PC-9 (cell line): Measurements from ENCODE around the gene CMSS1. TPM values are rescaled to one million over a fixed set of nuclear protein-coding genes. Genes with fewer than 3 reads are reported as not detected.

ENCODE experiments used
- BruUV-seq: library from RNA; stranded (reverse); fragments of 400-500 nt; replicated peaks from 2 replicates; lab custom pipeline; 2021; lab: Mats Ljungman, UMichigan
- CTCF ChIA-PET: fragments of 300-600 bp; sonication (Branson Sonifier 250); formaldehyde crosslinking; loops from one replicate; lab custom pipeline; 2022; ENCODE audit warnings: antibody characterized with exemption; lab: Charles Lee
- POLR2A ChIA-PET: fragments of 300-600 bp; sonication (Branson Sonifier 250); formaldehyde crosslinking; loops from one replicate; lab custom pipeline; 2022; ENCODE audit warnings: antibody characterized with exemption; ENCODE audit not compliant: unreplicated experiment; lab: Charles Lee
- DNase-seq, 2 experiments: peaks; one replicate each; pipeline versions ENCODE4 v3.0.0 to v3.0.0-alpha.2; 2015 to 2022; ENCODE audit warnings: mixed read lengths in 1 of 2
- H2AFZ ChIP-seq: fragments of 200-600 bp; sonication (generic); 2 replicates; pipeline ENCODE4 v1.8.1; 2017; ENCODE audit warnings: antibody characterized with exemption
- H3F3A ChIP-seq: fragments of 200-600 bp; sonication (generic); 2 replicates; pipeline ENCODE4 v1.8.1; 2017; ENCODE audit warnings: antibody characterized with exemption, mild to moderate bottlenecking, low read depth; ENCODE audit not compliant: insufficient read depth
- H3K27ac ChIP-seq: fragments of 200-600 bp; sonication (generic); 2 replicates; pipeline ENCODE4 v1.6.1; 2016; ENCODE audit warnings: mixed run types
- H3K27me3 ChIP-seq: fragments of 200-600 bp; sonication (generic); 2 replicates; pipeline ENCODE4 v1.6.1; 2016; ENCODE audit warnings: low read depth, mixed run types; ENCODE audit not compliant: insufficient read depth
- H3K36me3 ChIP-seq: fragments of 200-600 bp; sonication (generic); 2 replicates; pipeline ENCODE4 v1.6.1; 2016; ENCODE audit warnings: low read depth, mixed run types
- H3K4me1 ChIP-seq: fragments of 200-600 bp; sonication (generic); replicated peaks from 2 replicates; pipeline ENCODE4 v1.6.1; 2016; ENCODE audit warnings: mixed run types; ENCODE audit not compliant: insufficient read depth
- H3K4me2 ChIP-seq: fragments of 200-600 bp; sonication (generic); 2 replicates; pipeline ENCODE4 v1.6.1; 2017; ENCODE audit warnings: mixed run types
- H3K4me3 ChIP-seq: fragments of 200-600 bp; sonication (generic); 2 replicates; pipeline ENCODE4 v1.6.1; 2016; ENCODE audit warnings: mixed run types
- H3K79me2 ChIP-seq: fragments of 200-600 bp; sonication (generic); 2 replicates; pipeline ENCODE4 v1.6.1; 2017; ENCODE audit warnings: low read depth, mixed run types
- H3K9me2 ChIP-seq: fragments of 200-600 bp; sonication (generic); 2 replicates; pipeline ENCODE4 v1.8.1; 2017; ENCODE audit warnings: mild to moderate bottlenecking; ENCODE audit not compliant: insufficient read depth
- H3K9me3 ChIP-seq: fragments of 200-600 bp; sonication (generic); 2 replicates; pipeline ENCODE4 v1.8.1; 2016; ENCODE audit warnings: low read depth; ENCODE audit not compliant: insufficient read depth
- H4K20me1 ChIP-seq: fragments of 200-600 bp; sonication (generic); 2 replicates; pipeline ENCODE4 v1.8.1; 2017; ENCODE audit not compliant: insufficient read depth
- CTCF ChIP-seq: fragments of 200-600 bp; sonication (generic); conservative IDR thresholded peaks from 2 replicates; pipeline ENCODE4 v1.6.1; 2017; ENCODE audit warnings: mixed run types, antibody characterized with exemption, mild to moderate bottlenecking, moderate library complexity
- EZH2 ChIP-seq: fragments of 200-600 bp; sonication (generic); IDR thresholded peaks from 2 replicates; pipeline ENCODE4 v1.8.0; 2017; ENCODE audit warnings: antibody characterized with exemption, low read depth
- intact Hi-C: fragments of 100-400 bp; cut with micrococcal nuclease; formaldehyde crosslinking; loops from one replicate; pipeline ENCODE4 v1.10.0; 2022; ENCODE audit not compliant: unreplicated experiment
- total RNA-seq: library from RNA; stranded (reverse); gene quantifications from 2 replicates; pipeline ENCODE4 v1.2.3, GENCODE V29; 2021

CMSS1 gene
- total RNA-seq, 1 experiment from 2014 or later, result 98.9 TPM

GRCh38 chr3:100140976-100141375 is 323.3 kb downstream of the CMSS1 start:
- Histone ChIP-seq H3K9me2 (no peaks in the 10 kb centered on the region), H3K27me3 (no peaks in the 10 kb centered on the region), H3K4me1 (no peaks in the 10 kb centered on the region), H3K4me2 (no peak overlapping the region), H2AFZ (no peak overlapping the region), H3K79me2 (no peaks in the 10 kb centered on the region), H4K20me1 (no peaks in the 10 kb centered on the region), H3F3A (no peaks in the 10 kb centered on the region; the same call in 1 of the 2 replicates), H3K36me3 (no peaks in the 10 kb centered on the region), H3K27ac (no peak overlapping the region), H3K4me3 (no peak overlapping the region), H3K9me3 (peaks cover 15% of the 10 kb centered on the region; the same call in 1 of the 2 replicates)
- POLR2A ChIA-PET, result no interaction called here
- BruUV-seq, result no TSS peak
- CTCF ChIA-PET, result no interaction called here
- intact Hi-C loops, result no loop called here
- no peak for TF ChIP-seq CTCF
- TF ChIP-seq EZH2, result no peak
- DNase-seq, result no peak

GRCh38 chr3:100141586-100141985 is 323.9 kb downstream of the CMSS1 start:
- DNase-seq, result no peak
- TF ChIP-seq EZH2 (no peak), CTCF (no peak)
- Histone ChIP-seq H3K4me1 (no peaks in the 10 kb centered on the region), H3K27ac (no peak overlapping the region), H3F3A (no peaks in the 10 kb centered on the region; the same call in 1 of the 2 replicates), H3K27me3 (no peaks in the 10 kb centered on the region), H3K9me3 (peaks cover 15% of the 10 kb centered on the region; the same call in 1 of the 2 replicates), H3K36me3 (no peaks in the 10 kb centered on the region), H3K4me2 (no peak overlapping the region), H3K9me2 (no peaks in the 10 kb centered on the region), H3K4me3 (no peak overlapping the region), H2AFZ (no peak overlapping the region), H4K20me1 (no peaks in the 10 kb centered on the region), H3K79me2 (no peaks in the 10 kb centered on the region)
- CTCF ChIA-PET, result no interaction called here
- POLR2A ChIA-PET, result no interaction called here
- intact Hi-C loops, result no loop called here
- no TSS peak for BruUV-seq

GRCh38 chr3:100144255-100144866 is 326.7 kb downstream of the CMSS1 start:
- TF ChIP-seq EZH2, result no peak
- Histone ChIP-seq H3F3A (no peaks in the 10 kb centered on the region; the same call in 1 of the 2 replicates), H3K9me3 (peaks cover 15% of the 10 kb centered on the region; the same call in 1 of the 2 replicates), H3K9me2 (no peaks in the 10 kb centered on the region), H3K27ac (no peak overlapping the region), H3K4me2 (no peak overlapping the region), H2AFZ (no peak overlapping the region), H3K4me3 (no peak overlapping the region), H3K79me2 (no peaks in the 10 kb centered on the region), H3K4me1 (no peaks in the 10 kb centered on the region), H3K36me3 (peaks cover 9% of the 10 kb centered on the region; the same call in 1 of the 2 replicates), H4K20me1 (no peaks in the 10 kb centered on the region), H3K27me3 (no peaks in the 10 kb centered on the region)
- ChIA-PET CTCF (no interaction called here), POLR2A (no interaction called here)
- intact Hi-C loops, result no loop called here
- no peak for DNase-seq
- BruUV-seq, result no TSS peak
